GM12864 (cell line): ENCODE results near the gene HTR3A.

ENCODE experiments used
- DNase-seq: peaks from one replicate; pipeline ENCODE4 v3.0.0-alpha.2; 2011; ENCODE audit warnings: low read depth
- H3K4me3 ChIP-seq: 2 replicates; pipeline ENCODE4 v1.5.1; 2011; ENCODE audit warnings: mild to moderate bottlenecking, low read depth, low read length, control low read depth
- CTCF ChIP-seq: IDR thresholded peaks from 2 replicates; pipeline ENCODE4 v1.5.1; 2011; ENCODE audit warnings: low read depth, mild to moderate bottlenecking, moderate library complexity, low read length, control low read depth, inconsistent platforms; ENCODE audit errors: missing control alignments

HTR3A gene

GRCh38 chr11:114036147-114036811 lies 61.4 kb downstream of the HTR3A start:
- no peak overlapping the region for H3K4me3 ChIP-seq
- TF ChIP-seq CTCF = peak; percentile 25

GRCh38 chr11:114036958-114037357 lies 62.0 kb downstream of the HTR3A start:
- TF ChIP-seq CTCF = no peak
- DNase-seq = no peak
- no peak overlapping the region for H3K4me3 ChIP-seq

More at GRCh38 chr11:114036147-114036811, 61.4 kb downstream of the HTR3A start:
- no peak for DNase-seq

GRCh38 chr11:114039551-114039950 lies 64.6 kb downstream of the HTR3A start:
- DNase-seq = no peak
- no peak for TF ChIP-seq CTCF
- no peak overlapping the region for H3K4me3 ChIP-seq
